ENCODE data around the gene PTPRG. TPM values are rescaled to one million over a fixed set of nuclear protein-coding genes. Genes with fewer than 3 reads are reported as not detected.

PTPRG gene
- total RNA-seq, 3 donors from 2014 or later (not counting 1 experiment from before 2014, with no cell fraction given), result 1.0 to 2.9 (median 2.5) TPM

GRCh38 chr3:62088472-62089104, 527.2 kb downstream of the PTPRG start:
- no peaks in the 10 kb centered on the region for H3K9me3 ChIP-seq (ENCODE audit: control insufficient read depth, insufficient read depth, low read length)
- no peak overlapping the region for H3K4me3 ChIP-seq (ENCODE audit: low read length)
- no peak overlapping the region for H3K27ac ChIP-seq (ENCODE audit: low read length)
- no peak overlapping the region for H3K4me3 Mint-ChIP-seq
- DNase-seq, result no peak
- H3K27me3 ChIP-seq (ENCODE audit: control insufficient read depth, insufficient read depth, low read length), result no peaks in the 10 kb centered on the region
- intact Hi-C loops (cut with micrococcal nuclease), result no loop called here
- 83% methylated on average over 4 of the region's 4 CpGs for WGBS (ENCODE audit: insufficient coverage)
- H3K27me3 Mint-ChIP-seq (ENCODE audit: low read depth in 2 of 2), result no peaks in the 10 kb centered on the region
- TF ChIP-seq CTCF (IDR thresholded peaks at IDR 0.05), result no peak
- no peak for ATAC-seq
- no peaks in the 10 kb centered on the region for H3K36me3 Mint-ChIP-seq
- H3K36me3 ChIP-seq (ENCODE audit: control insufficient read depth, insufficient read depth, low read length), result no peaks in the 10 kb centered on the region
- peaks cover 0 to 4% of the 10 kb centered on the region in 2 donors for H3K9me3 Mint-ChIP-seq
- no peaks in the 10 kb centered on the region for H3K4me1 Mint-ChIP-seq
- H3K4me1 ChIP-seq (ENCODE audit: control insufficient read depth, insufficient read depth, low read length), result no peaks in the 10 kb centered on the region
- H3K27ac Mint-ChIP-seq, result no peak overlapping the region

GRCh38 chr3:62090066-62090465, 528.7 kb downstream of the PTPRG start:
- H3K9me3 Mint-ChIP-seq, result peaks cover 0 to 2% of the 10 kb centered on the region in 2 donors
- TF ChIP-seq CTCF (IDR thresholded peaks at IDR 0.05), result no peak
- H3K9me3 ChIP-seq (ENCODE audit: control insufficient read depth, insufficient read depth, low read length), result no peaks in the 10 kb centered on the region
- H3K4me3 Mint-ChIP-seq, result no peak overlapping the region
- H3K4me1 Mint-ChIP-seq, result no peaks in the 10 kb centered on the region
- no peak overlapping the region for H3K27ac Mint-ChIP-seq
- H3K4me1 ChIP-seq (ENCODE audit: control insufficient read depth, insufficient read depth, low read length), result no peaks in the 10 kb centered on the region
- H3K27ac ChIP-seq (ENCODE audit: low read length), result no peak overlapping the region
- no peak overlapping the region for H3K4me3 ChIP-seq (ENCODE audit: low read length)
- no peaks in the 10 kb centered on the region for H3K36me3 Mint-ChIP-seq
- H3K27me3 ChIP-seq (ENCODE audit: control insufficient read depth, insufficient read depth, low read length), result no peaks in the 10 kb centered on the region
- intact Hi-C loops (cut with micrococcal nuclease), result no loop called here
- ATAC-seq (no peak), DNase-seq (no peak)
- H3K27me3 Mint-ChIP-seq (ENCODE audit: low read depth in 2 of 2), result no peaks in the 10 kb centered on the region
- WGBS (ENCODE audit: insufficient coverage), result 57% methylated on average over 1 of the region's 2 CpGs
- H3K36me3 ChIP-seq (ENCODE audit: control insufficient read depth, insufficient read depth, low read length), result no peaks in the 10 kb centered on the region

GRCh38 chr3:62090519-62090918, 529.1 kb downstream of the PTPRG start:
- no peak overlapping the region for H3K27ac ChIP-seq (ENCODE audit: low read length)
- H3K4me3 ChIP-seq (ENCODE audit: low read length), result no peak overlapping the region
- H3K9me3 ChIP-seq (ENCODE audit: control insufficient read depth, insufficient read depth, low read length), result no peaks in the 10 kb centered on the region
- H3K27ac Mint-ChIP-seq, result no peak overlapping the region
- no peaks in the 10 kb centered on the region for H3K27me3 ChIP-seq (ENCODE audit: control insufficient read depth, insufficient read depth, low read length)
- no peaks in the 10 kb centered on the region for H3K4me1 ChIP-seq (ENCODE audit: control insufficient read depth, insufficient read depth, low read length)
- H3K4me1 Mint-ChIP-seq, result no peaks in the 10 kb centered on the region
- ATAC-seq, result no peak
- no peak for TF ChIP-seq CTCF (IDR thresholded peaks at IDR 0.05)
- H3K36me3 ChIP-seq (ENCODE audit: control insufficient read depth, insufficient read depth, low read length), result no peaks in the 10 kb centered on the region
- no peaks in the 10 kb centered on the region for H3K27me3 Mint-ChIP-seq (ENCODE audit: low read depth in 2 of 2)
- H3K9me3 Mint-ChIP-seq, result peaks cover 0 to 2% of the 10 kb centered on the region in 2 donors
- H3K4me3 Mint-ChIP-seq, result no peak overlapping the region
- no peaks in the 10 kb centered on the region for H3K36me3 Mint-ChIP-seq
- 96% methylated on average over 3 of the region's 5 CpGs for WGBS (ENCODE audit: insufficient coverage)
- DNase-seq, result no peak
- intact Hi-C loops (cut with micrococcal nuclease), result no loop called here

- Histone ChIP-seq H3K36me3 (ENCODE audit: control insufficient read depth, insufficient read depth, low read length) (no peaks in the 10 kb centered on the region), H3K4me3 (ENCODE audit: low read length) (no peak overlapping the region), H3K4me1 (ENCODE audit: control insufficient read depth, insufficient read depth, low read length) (no peaks in the 10 kb centered on the region), H3K27ac (ENCODE audit: low read length) (no peak overlapping the region), H3K27me3 (ENCODE audit: control insufficient read depth, insufficient read depth, low read length) (no peaks in the 10 kb centered on the region), H3K9me3 (ENCODE audit: control insufficient read depth, insufficient read depth, low read length) (no peaks in the 10 kb centered on the region)
- H3K27me3 Mint-ChIP-seq (ENCODE audit: low read depth in 2 of 2), result no peaks in the 10 kb centered on the region
- intact Hi-C loops (cut with micrococcal nuclease), result no loop called here
- H3K27ac Mint-ChIP-seq, result no peak overlapping the region
- no peak for TF ChIP-seq CTCF (IDR thresholded peaks at IDR 0.05)
- no peaks in the 10 kb centered on the region for H3K4me1 Mint-ChIP-seq
- H3K36me3 Mint-ChIP-seq, result no peaks in the 10 kb centered on the region
- WGBS (ENCODE audit: insufficient coverage), result 85% methylated on average over 7 of the region's 8 CpGs
- no peak overlapping the region for H3K4me3 Mint-ChIP-seq
- ATAC-seq, result no peak
- no peak for DNase-seq
- H3K9me3 Mint-ChIP-seq, result peaks cover 0 to 2% of the 10 kb centered on the region in 2 donors
These were observed 531.7 kb downstream of the PTPRG start for GRCh38 chr3:62093025-62093424.

Data from natural killer cell (primary cell).